Fibroblast of lung (primary cell): ENCODE measurements around the gene MFAP4.

Experiments used
- CTCF ChIP-seq, 2 donors: IDR thresholded peaks in 1 of 2; conservative IDR thresholded peaks in 1 of 2; 1 replicate in 1 of 2; 2 replicates in 1 of 2; pipeline ENCODE4 v1.5.1; 2011 to 2012; ENCODE audit warnings: low read length in 2 of 2, control low read depth in 1 of 2, inconsistent platforms in 1 of 2, low read depth in 1 of 2, mild to moderate bottlenecking in 1 of 2
- EZH2 ChIP-seq: IDR thresholded peaks from 2 replicates; pipeline ENCODE4 v1.5.1; 2012; ENCODE audit warnings: low read length, control low read depth, mild to moderate bottlenecking; ENCODE audit errors: missing control alignments

DNA sequence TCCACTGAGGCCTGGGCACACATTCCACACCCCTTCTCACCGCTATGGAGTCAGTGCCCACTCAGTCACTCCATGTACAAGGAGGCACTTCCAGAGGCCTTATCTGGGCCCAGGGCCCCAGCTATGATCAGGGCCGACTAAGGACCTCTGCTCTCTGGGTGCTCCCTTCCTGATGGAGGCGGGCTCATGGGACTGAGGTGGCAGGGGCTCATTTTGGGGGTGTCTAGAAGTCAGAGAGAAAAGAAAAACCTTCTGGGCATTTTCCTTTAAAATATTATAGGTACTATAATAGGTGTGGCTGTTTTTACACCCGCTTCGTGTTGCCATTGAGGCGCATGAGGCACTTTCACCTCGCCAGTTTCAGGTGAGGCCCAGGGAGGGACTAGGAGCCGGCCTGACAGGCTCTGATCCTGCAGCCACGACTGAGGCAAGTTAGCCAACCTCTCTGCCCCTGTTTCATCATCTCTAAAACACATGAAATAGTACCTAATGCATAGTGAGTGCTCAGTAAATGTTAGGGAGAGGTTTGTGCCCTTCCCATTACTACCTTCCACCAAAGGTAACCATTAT lies 38.8 kb downstream of the MFAP4 start:
- no peak for TF ChIP-seq EZH2
- no peak for TF ChIP-seq CTCF (conservative IDR thresholded peaks at IDR 0.05 in 1 of 2, IDR thresholded peaks at IDR 0.05 in 1 of 2; ENCODE audit: low read depth in 1 of 2, low read length in 2 of 2)
